Hepatocyte (in vitro differentiated cells): ENCODE measurements around the gene IQGAP2. TPM values are rescaled to one million over a fixed set of nuclear protein-coding genes. Genes with fewer than 3 reads are reported as not detected.

ENCODE experiments used
- DNase-seq: peaks from one replicate; pipeline ENCODE4 v3.0.0-alpha.2; 2016; ENCODE audit warnings: low spot score
- H2AFZ ChIP-seq: fragments of 200-600 bp; sonication (generic); 2 replicates; pipeline ENCODE4 v1.6.0; 2016; ENCODE audit warnings: antibody characterized with exemption, mild to moderate bottlenecking
- H3K27ac ChIP-seq: fragments of 200-600 bp; sonication (generic); 2 replicates; pipeline ENCODE4 v1.5.1; 2016; ENCODE audit warnings: mild to moderate bottlenecking
- H3K27me3 ChIP-seq: fragments of 200-600 bp; sonication (generic); 2 replicates; pipeline ENCODE4 v1.6.1; 2016
- H3K36me3 ChIP-seq: fragments of 200-600 bp; sonication (generic); replicated peaks from 2 replicates; pipeline ENCODE4 v1.5.1; 2016; ENCODE audit warnings: low read depth; ENCODE audit not compliant: insufficient read depth
- H3K4me1 ChIP-seq: fragments of 200-600 bp; sonication (generic); 2 replicates; pipeline ENCODE4 v1.5.1; 2016; ENCODE audit warnings: mild to moderate bottlenecking, moderate library complexity; ENCODE audit not compliant: insufficient read depth
- H3K4me2 ChIP-seq: fragments of 200-600 bp; sonication (generic); 2 replicates; pipeline ENCODE4 v1.6.0; 2016
- H3K4me3 ChIP-seq: fragments of 200-600 bp; sonication (generic); 2 replicates; pipeline ENCODE4 v1.5.1; 2016; ENCODE audit warnings: mild to moderate bottlenecking
- H3K79me2 ChIP-seq: fragments of 200-600 bp; sonication (generic); 2 replicates; pipeline ENCODE4 v1.6.0; 2017; ENCODE audit warnings: mild to moderate bottlenecking
- H3K9me2 ChIP-seq: fragments of 200-600 bp; sonication (generic); replicated peaks from 2 replicates; pipeline ENCODE4 v1.6.0; 2017; ENCODE audit warnings: mild to moderate bottlenecking; ENCODE audit not compliant: insufficient read depth
- H3K9me3 ChIP-seq: fragments of 200-600 bp; sonication (generic); 2 replicates; pipeline ENCODE4 v1.5.1; 2016; ENCODE audit warnings: low read depth, mild to moderate bottlenecking
- H4K20me1 ChIP-seq: fragments of 200-600 bp; sonication (generic); 2 replicates; pipeline ENCODE4 v1.6.0; 2016; ENCODE audit warnings: mild to moderate bottlenecking; ENCODE audit not compliant: insufficient read depth, poor library complexity, severe bottlenecking
- CTCF ChIP-seq: fragments of 200-600 bp; sonication (generic); IDR thresholded peaks from 2 replicates; pipeline ENCODE4 v1.5.1; 2016; ENCODE audit warnings: antibody characterized with exemption, mild to moderate bottlenecking; ENCODE audit not compliant: poor library complexity
- EZH2 ChIP-seq: fragments of 200-600 bp; sonication (generic); IDR thresholded peaks from 2 replicates; pipeline ENCODE4 v1.6.1; 2016; ENCODE audit warnings: antibody characterized with exemption, mild to moderate bottlenecking, borderline replicate concordance
- EZH2phosphoT487 ChIP-seq: fragments of 200-600 bp; sonication (generic); IDR thresholded peaks from one replicate; pipeline ENCODE4 v1.6.1; 2018; ENCODE audit warnings: antibody characterized with exemption, mild to moderate bottlenecking, low read depth, moderate library complexity; ENCODE audit not compliant: unreplicated experiment, severe bottlenecking
- WGBS: methylation state at CpG from one replicate; pipeline ENCODE4 v1.1.6; 2016; ENCODE audit warnings: low lambda C conversion rate; ENCODE audit errors: missing lambda C conversion rate; 5-methylcytosine and 5-hydroxymethylcytosine counted together
- polyA plus RNA-seq: library from polyadenylated mRNA; unstranded; fragments of >200 nt; fragmentation: Nextera tagmentation; extraction: Ambion mirVana; gene quantifications from 2 replicates; pipeline ENCODE4 v1.2.1, GENCODE V29; 2016
- total RNA-seq: library from RNA; depleted of rRNA; stranded (reverse); fragments of >200 nt; gene quantifications from 2 replicates; pipeline ENCODE4 v1.2.3, GENCODE V29; 2014

IQGAP2 gene
- total and polyA plus RNA-seq, 2 experiments from 2014 or later = 37.2 to 78.9 TPM

GRCh38 chr5:76691467-76692273 is 288.6 kb downstream of the IQGAP2 start:
- no peak overlapping the region for H3K4me2 ChIP-seq
- H3K79me2 ChIP-seq = no peaks in the 10 kb centered on the region
- no peak overlapping the region for H3K4me3 ChIP-seq
- no peaks in the 10 kb centered on the region for H3K36me3 ChIP-seq
- H3K9me2 ChIP-seq = no peaks in the 10 kb centered on the region
- 45% methylated on average over 5 of the region's 5 CpGs for WGBS
- H3K9me3 ChIP-seq = no peaks in the 10 kb centered on the region
- TF ChIP-seq EZH2 (no peak), EZH2phosphoT487 (no peak), CTCF (no peak)
- peak; percentile 26 for DNase-seq
- no peak overlapping the region for H2AFZ ChIP-seq
- no peaks in the 10 kb centered on the region for H4K20me1 ChIP-seq
- no peaks in the 10 kb centered on the region for H3K27me3 ChIP-seq
- peak overlapping the region; percentile 85 for H3K27ac ChIP-seq
- H3K4me1 ChIP-seq = peaks cover 31% of the 10 kb centered on the region

- Histone ChIP-seq H3K36me3 (no peaks in the 10 kb centered on the region), H3K4me3 (no peak overlapping the region), H3K9me2 (no peaks in the 10 kb centered on the region), H3K4me2 (no peak overlapping the region), H3K4me1 (peaks cover 31% of the 10 kb centered on the region), H3K79me2 (no peaks in the 10 kb centered on the region), H3K27me3 (no peaks in the 10 kb centered on the region), H3K27ac (peak overlapping the region; percentile 85), H2AFZ (no peak overlapping the region), H3K9me3 (no peaks in the 10 kb centered on the region), H4K20me1 (no peaks in the 10 kb centered on the region)
- TF ChIP-seq EZH2phosphoT487 (no peak), CTCF (no peak), EZH2 (no peak)
- 94% methylated on average over 6 of the region's 6 CpGs for WGBS
- no peak for DNase-seq
Observed at GRCh38 chr5:76692274-76692540, 289.1 kb downstream of the IQGAP2 start.

- 66% methylated on average over 3 of the region's 3 CpGs for WGBS
- H3K4me2 ChIP-seq = no peak overlapping the region
- no peak for TF ChIP-seq EZH2
- no peak for TF ChIP-seq CTCF
- TF ChIP-seq EZH2phosphoT487 = no peak
- peak overlapping the region; percentile 85 for H3K27ac ChIP-seq
- no peak for DNase-seq
- H3K9me3 ChIP-seq = no peaks in the 10 kb centered on the region
- no peaks in the 10 kb centered on the region for H3K9me2 ChIP-seq
- H3K27me3 ChIP-seq = no peaks in the 10 kb centered on the region
- H2AFZ ChIP-seq = no peak overlapping the region
- peaks cover 31% of the 10 kb centered on the region for H3K4me1 ChIP-seq
- no peaks in the 10 kb centered on the region for H3K36me3 ChIP-seq
- no peaks in the 10 kb centered on the region for H3K79me2 ChIP-seq
- no peaks in the 10 kb centered on the region for H4K20me1 ChIP-seq
- H3K4me3 ChIP-seq = no peak overlapping the region
Observed at GRCh38 chr5:76692651-76693050, 289.6 kb downstream of the IQGAP2 start.
